ENCODE measurements around the gene MIER2. TPM values are rescaled to one million over a fixed set of nuclear protein-coding genes. Genes with fewer than 3 reads are reported as not detected.

Gene MIER2
- total and polyA plus RNA-seq, 2 donors from 2014 or later = 18.4 to 23.4 TPM

GRCh38 chr19:340620-341385, 3.8 kb downstream of the MIER2 start:
- TF ChIP-seq CTCF (IDR thresholded peaks at IDR 0.05; ENCODE audit: borderline replicate concordance, extremely low read depth, insufficient read depth) = no peak
- H3K4me1 ChIP-seq (ENCODE audit: control insufficient read depth in 2 of 3, insufficient read depth in 2 of 3, low read depth in 1 of 3, low read length in 3 of 3) = peaks cover 0 to 29% (median 13%) of the 10 kb centered on the region in 3 donors
- FAIRE-seq (no peak), DNase-seq (no peak)
- no peaks in the 10 kb centered on the region for H3K9me3 ChIP-seq (ENCODE audit: control insufficient read depth in 2 of 3, insufficient read depth in 1 of 3, low read length in 3 of 3)
- H3K9ac ChIP-seq (ENCODE audit: low read length in 3 of 3) = no peak overlapping the region
- H3K27me3 ChIP-seq (ENCODE audit: control insufficient read depth, insufficient read depth, low read length) = no peaks in the 10 kb centered on the region
- intact Hi-C loops (cut with DNase I) = no loop called here
- peaks cover 0 to 2% (median 0%) of the 10 kb centered on the region in 3 donors for H3K36me3 ChIP-seq (ENCODE audit: control insufficient read depth in 2 of 3, insufficient read depth in 3 of 3, low read length in 3 of 3)
- peak overlapping the region in 1 of 3 donors; percentile 13 for H3K4me3 ChIP-seq (ENCODE audit: low read length in 3 of 3)
- H3K27ac ChIP-seq (ENCODE audit: low read depth in 2 of 2, low read length in 2 of 2) = no peak overlapping the region

- H3K36me3 ChIP-seq (ENCODE audit: control insufficient read depth in 2 of 3, insufficient read depth in 3 of 3, low read length in 3 of 3) = peaks cover 0 to 6% (median 2%) of the 10 kb centered on the region in 3 donors
- TF ChIP-seq CTCF (IDR thresholded peaks at IDR 0.05; ENCODE audit: borderline replicate concordance, extremely low read depth, insufficient read depth) = no peak
- DNase-seq (no peak), FAIRE-seq (no peak)
- no peaks in the 10 kb centered on the region for H3K27me3 ChIP-seq (ENCODE audit: control insufficient read depth, insufficient read depth, low read length)
- no peak overlapping the region for H3K9ac ChIP-seq (ENCODE audit: low read length in 3 of 3)
- intact Hi-C loops (cut with DNase I) = no loop called here
- H3K4me3 ChIP-seq (ENCODE audit: low read length in 3 of 3) = no peak overlapping the region
- no peak overlapping the region for H3K27ac ChIP-seq (ENCODE audit: low read depth in 2 of 2, low read length in 2 of 2)
- H3K4me1 ChIP-seq (ENCODE audit: control insufficient read depth in 2 of 3, insufficient read depth in 2 of 3, low read depth in 1 of 3, low read length in 3 of 3) = peaks cover 0 to 29% (median 13%) of the 10 kb centered on the region in 3 donors
- no peaks in the 10 kb centered on the region for H3K9me3 ChIP-seq (ENCODE audit: control insufficient read depth in 2 of 3, insufficient read depth in 1 of 3, low read length in 3 of 3)
These were observed 5.2 kb downstream of the MIER2 start for GRCh38 chr19:339262-339887.

- Histone ChIP-seq H3K9ac (ENCODE audit: low read length in 3 of 3) (no peak overlapping the region), H3K36me3 (ENCODE audit: control insufficient read depth in 2 of 3, insufficient read depth in 3 of 3, low read length in 3 of 3) (peaks cover 0 to 10% (median 2%) of the 10 kb centered on the region in 3 donors), H3K4me1 (ENCODE audit: control insufficient read depth in 2 of 3, insufficient read depth in 2 of 3, low read depth in 1 of 3, low read length in 3 of 3) (peaks cover 0 to 25% (median 9%) of the 10 kb centered on the region in 3 donors), H3K9me3 (ENCODE audit: control insufficient read depth in 2 of 3, insufficient read depth in 1 of 3, low read length in 3 of 3) (no peaks in the 10 kb centered on the region), H3K27me3 (ENCODE audit: control insufficient read depth, insufficient read depth, low read length) (no peaks in the 10 kb centered on the region), H3K4me3 (ENCODE audit: low read length in 3 of 3) (no peak overlapping the region), H3K27ac (ENCODE audit: low read depth in 2 of 2, low read length in 2 of 2) (no peak overlapping the region)
- intact Hi-C loops (cut with DNase I) = no loop called here
- FAIRE-seq = no peak
- TF ChIP-seq CTCF (IDR thresholded peaks at IDR 0.05; ENCODE audit: borderline replicate concordance, extremely low read depth, insufficient read depth) = no peak
- DNase-seq = no peak
These were observed 6.2 kb downstream of the MIER2 start for GRCh38 chr19:338421-338820.

Data from kidney (tissue), 14 donors.